Vagina (tissue), 2 donors: ENCODE measurements around the gene PNLIPRP1. TPM values are rescaled to one million over a fixed set of nuclear protein-coding genes. Genes with fewer than 3 reads are reported as not detected.

Experiments used
- DNase-seq, 2 donors: peaks; one replicate each; pipeline ENCODE4 v3.0.0-alpha.2; 2017; ENCODE audit errors: extremely low spot score in 2 of 2
- H3K27ac ChIP-seq: fragments of 200-600 bp; sonication (generic); one replicate; pipeline ENCODE4 v1.5.1; 2019
- H3K27me3 ChIP-seq: fragments of 200-600 bp; sonication (generic); one replicate; pipeline ENCODE4 v1.5.1; 2019
- H3K36me3 ChIP-seq, 2 donors: fragments of 200-600 bp; sonication (generic); one replicate each; pipeline ENCODE4 v1.5.1; 2017 to 2019
- H3K4me1 ChIP-seq: fragments of 200-600 bp; sonication (generic); one replicate; pipeline ENCODE4 v1.5.1; 2019
- H3K4me3 ChIP-seq, 2 donors: fragments of 200-600 bp; sonication (generic); 1 replicate in 1 of 2; 2 replicates in 1 of 2; pipeline ENCODE4 v1.5.1; 2016 to 2019
- H3K9me3 ChIP-seq: fragments of 200-600 bp; sonication (generic); one replicate; pipeline ENCODE4 v1.5.1; 2019
- CTCF ChIP-seq, 3 experiments: fragments of 450-650 bp in 2 of 3; fragments of 200-600 bp in 1 of 3; sonication (generic) in 1 of 3; IDR thresholded peaks; one replicate each; pipeline ENCODE4 v1.5.1; 2017 to 2019; ENCODE audit warnings: antibody characterized with exemption in 3 of 3, mild to moderate bottlenecking in 2 of 3, moderate library complexity in 2 of 3
- POLR2A ChIP-seq, 2 donors: fragments of 450-650 bp; IDR thresholded peaks; one replicate each; pipeline ENCODE4 v1.6.1; 2017; ENCODE audit warnings: antibody characterized with exemption in 2 of 2, mild to moderate bottlenecking in 2 of 2, moderate library complexity in 2 of 2
- POLR2AphosphoS5 ChIP-seq, 2 donors: sonication (generic); formaldehyde crosslinking; IDR thresholded peaks; one replicate each; pipeline ENCODE4 v1.9.0; 2017; ENCODE audit warnings: antibody characterized with exemption in 2 of 2, mild to moderate bottlenecking in 2 of 2, low read depth in 1 of 2; ENCODE audit not compliant: insufficient read depth in 1 of 2
- intact Hi-C: fragments of 100-400 bp; cut with DNase I; formaldehyde crosslinking; loops from one replicate; pipeline ENCODE4 v1.15.1; 2023
- total RNA-seq: library from RNA; depleted of rRNA; stranded (reverse); fragments of >200 nt; gene quantifications from one replicate; pipeline ENCODE4 v1.2.3, GENCODE V29; 2016

The PNLIPRP1 gene
- total RNA-seq, 1 donor from 2014 or later = not detected

- Histone ChIP-seq H3K27me3 (no peaks in the 10 kb centered on the region), H3K36me3 (no peaks in the 10 kb centered on the region), H3K4me3 (no peak overlapping the region), H3K4me1 (no peaks in the 10 kb centered on the region), H3K9me3 (no peaks in the 10 kb centered on the region), H3K27ac (no peak overlapping the region)
- no peak for DNase-seq
- intact Hi-C loops = no loop called here
- no peak for TF ChIP-seq POLR2A (IDR thresholded peaks at IDR 0.05)
- TF ChIP-seq CTCF (IDR thresholded peaks at IDR 0.05) = no peak
- no peak for TF ChIP-seq POLR2AphosphoS5 (IDR thresholded peaks at IDR 0.05; ENCODE audit: insufficient read depth in 1 of 2, low read depth in 1 of 2)
Observed at GRCh38 chr10:116613471-116613870, 22.7 kb downstream of the PNLIPRP1 start.

- TF ChIP-seq POLR2A (IDR thresholded peaks at IDR 0.05) (no peak), POLR2AphosphoS5 (IDR thresholded peaks at IDR 0.05; ENCODE audit: insufficient read depth in 1 of 2, low read depth in 1 of 2) (no peak), CTCF (IDR thresholded peaks at IDR 0.05) (no peak)
- Histone ChIP-seq H3K27me3 (no peaks in the 10 kb centered on the region), H3K4me1 (no peaks in the 10 kb centered on the region), H3K36me3 (no peaks in the 10 kb centered on the region), H3K4me3 (no peak overlapping the region), H3K9me3 (no peaks in the 10 kb centered on the region), H3K27ac (no peak overlapping the region)
- DNase-seq = no peak
- intact Hi-C loops = no loop called here
Observed at GRCh38 chr10:116614796-116615195, 24.0 kb downstream of the PNLIPRP1 start.

- no peak overlapping the region for H3K27ac ChIP-seq
- DNase-seq = no peak
- intact Hi-C loops = no loop called here
Observed at GRCh38 chr10:116615199-116615776, 24.5 kb downstream of the PNLIPRP1 start.

GRCh38 chr10:116620423-116621400, 30.0 kb downstream of the PNLIPRP1 start, which contains the start of gene PNLIPRP2:
Gene PNLIPRP2, plus strand, starts transcription at chr10:116620953.
- no peaks in the 10 kb centered on the region for H3K27me3 ChIP-seq
- H3K4me3 ChIP-seq = no peak within 1 kb of the TSS
- H3K36me3 ChIP-seq = no peaks in the 10 kb centered on the region
- H3K9me3 ChIP-seq = no peaks in the 10 kb centered on the region
- TF ChIP-seq CTCF (IDR thresholded peaks at IDR 0.05) = no peak
- no peak for TF ChIP-seq POLR2A (IDR thresholded peaks at IDR 0.05)
- no peak for TF ChIP-seq POLR2AphosphoS5 (IDR thresholded peaks at IDR 0.05; ENCODE audit: insufficient read depth in 1 of 2, low read depth in 1 of 2)
- DNase-seq = peak in 1 of 2 donors; percentile 71
- no peak within 1 kb of the TSS for H3K27ac ChIP-seq
- intact Hi-C loops = no loop called here
- H3K4me1 ChIP-seq = no peaks in the 10 kb centered on the region

More at GRCh38 chr10:116615199-116615776, 24.5 kb downstream of the PNLIPRP1 start:
- Histone ChIP-seq H3K4me1 (no peaks in the 10 kb centered on the region), H3K9me3 (no peaks in the 10 kb centered on the region), H3K36me3 (no peaks in the 10 kb centered on the region), H3K4me3 (no peak overlapping the region), H3K27me3 (no peaks in the 10 kb centered on the region)
- TF ChIP-seq POLR2A (IDR thresholded peaks at IDR 0.05) (no peak), POLR2AphosphoS5 (IDR thresholded peaks at IDR 0.05; ENCODE audit: insufficient read depth in 1 of 2, low read depth in 1 of 2) (no peak), CTCF (IDR thresholded peaks at IDR 0.05) (no peak)
